HG03442 (cell line): Measurements from ENCODE around the gene BAZ2B.

Experiments
- ATAC-seq: cut with Tn5 transposase; IDR thresholded peaks from one replicate; pipeline ENCODE4 v1.9.1; 2021; ENCODE audit warnings: mild to moderate bottlenecking, moderate library complexity; ENCODE audit not compliant: unreplicated experiment

BAZ2B gene

DNA sequence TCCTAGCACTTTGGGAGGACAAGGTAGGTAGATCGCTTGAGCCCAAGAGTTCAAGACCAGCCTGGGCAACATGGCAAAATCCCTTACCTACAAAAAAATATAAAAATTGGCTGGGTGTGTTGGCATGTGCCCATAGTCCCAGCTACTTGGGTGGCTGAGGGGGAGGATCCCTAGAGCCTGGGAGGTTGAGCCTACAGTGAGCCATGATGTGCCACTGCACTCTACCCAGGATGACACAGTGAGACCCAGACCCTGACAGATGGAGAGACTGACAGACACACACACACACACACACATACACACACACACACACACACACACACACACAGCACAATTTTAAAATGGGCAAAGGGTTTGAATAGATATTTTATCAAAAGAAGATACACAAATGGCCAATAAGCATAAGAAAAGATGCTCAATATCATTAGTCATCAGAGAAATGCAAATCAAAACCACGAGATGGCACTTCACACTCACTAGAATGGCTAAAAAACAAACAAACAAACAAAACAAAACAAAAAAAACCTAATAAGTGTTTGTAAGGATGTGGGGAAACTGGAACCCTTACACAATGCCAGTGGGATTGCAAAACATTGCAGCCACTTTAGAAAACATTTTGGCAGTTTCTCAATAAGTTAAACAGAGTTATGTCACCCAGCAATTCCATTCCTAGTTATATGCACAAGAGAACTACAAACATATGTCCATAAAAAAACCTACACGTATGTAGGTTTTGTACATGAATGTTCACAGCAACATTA lies 42.3 kb downstream of the BAZ2B start:
- ATAC-seq: no peak

DNA sequence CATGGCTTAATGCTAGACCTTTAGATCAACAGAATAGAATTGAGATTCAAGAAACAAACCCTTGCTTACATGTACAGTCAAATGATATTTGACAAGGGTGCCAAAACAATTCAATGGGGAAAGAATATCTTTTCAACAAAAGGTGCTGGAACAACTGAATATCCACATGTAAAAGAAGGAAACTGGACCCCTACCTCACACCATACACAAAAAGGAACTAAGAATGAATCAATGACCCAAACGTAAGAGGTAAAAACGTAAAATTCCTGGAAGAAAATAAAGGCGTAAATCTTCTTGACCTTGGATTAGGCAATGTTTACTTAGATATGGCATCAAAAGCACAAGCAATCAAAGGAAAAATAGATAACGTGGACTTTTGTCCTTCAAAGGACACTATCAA lies 43.1 kb downstream of the BAZ2B start:
- no peak for ATAC-seq

DNA sequence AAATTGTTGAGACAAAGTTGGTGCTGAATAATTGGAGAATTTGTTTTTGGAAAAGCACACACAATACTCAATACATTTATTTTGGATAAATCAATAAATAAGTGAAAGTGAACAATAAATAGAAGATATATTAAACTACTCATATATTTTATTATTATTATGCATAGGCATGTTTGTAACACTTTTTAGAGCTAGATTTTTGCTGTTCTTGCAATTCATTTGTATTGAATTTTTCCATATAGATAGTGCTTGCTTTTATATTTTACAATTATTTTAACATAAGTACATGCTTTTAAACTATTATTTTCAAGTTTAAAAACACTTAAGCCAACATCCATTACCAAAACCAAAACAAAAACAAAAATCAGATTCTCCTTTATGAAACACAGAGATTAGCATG lies 43.9 kb downstream of the BAZ2B start:
- no peak for ATAC-seq

DNA sequence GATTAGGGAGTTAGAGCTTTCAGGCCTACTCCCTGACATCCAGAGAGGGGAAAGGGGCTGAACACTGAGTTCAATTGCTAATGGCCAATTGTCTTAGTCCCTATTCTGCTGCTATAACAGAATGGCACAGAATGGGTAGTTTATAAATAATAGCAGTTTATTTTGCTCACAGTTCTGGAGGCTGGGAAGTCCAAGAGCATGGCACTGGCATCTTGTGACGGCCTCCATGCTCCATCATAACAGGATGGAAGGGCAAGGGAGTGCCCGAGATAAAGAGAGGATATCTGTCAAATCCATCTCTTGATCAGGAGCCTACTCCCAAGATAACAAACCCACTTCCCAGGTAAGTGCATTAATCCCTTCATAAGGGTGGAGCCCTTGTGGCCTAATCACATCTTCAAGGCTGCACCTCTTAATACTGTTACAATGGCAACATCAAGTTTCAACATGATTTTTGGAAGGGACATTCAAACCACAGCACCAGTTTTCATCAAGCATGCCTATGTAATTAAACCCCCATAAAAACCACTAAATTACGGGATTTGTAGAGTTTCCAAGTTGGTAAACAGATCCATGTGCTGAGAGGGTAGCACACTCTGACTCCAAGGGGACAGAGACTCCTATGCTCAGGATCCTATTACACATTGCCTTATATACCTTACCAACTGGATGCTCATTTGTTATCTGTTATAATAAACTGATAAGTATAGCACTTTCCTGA lies 44.6 kb downstream of the BAZ2B start:
- no peak for ATAC-seq

DNA sequence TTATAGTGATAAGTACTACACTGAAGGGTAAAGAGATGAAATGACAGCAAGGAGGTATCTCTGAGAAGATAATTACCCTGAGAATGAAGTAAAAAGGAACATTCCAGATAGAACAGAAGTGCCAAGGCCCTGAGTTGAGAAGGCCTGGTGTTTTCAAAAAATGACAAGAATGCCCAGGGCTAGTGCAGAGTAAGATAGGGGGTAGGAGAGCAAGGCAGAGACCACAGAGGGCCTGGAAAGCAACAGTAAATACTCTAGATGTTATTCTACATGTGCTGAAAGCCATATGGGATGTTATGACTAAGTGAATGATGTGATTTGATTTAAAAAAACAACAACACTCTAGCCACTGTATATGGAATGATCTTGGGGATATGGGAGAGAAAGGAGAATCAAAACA lies 52.3 kb downstream of the BAZ2B start:
- no peak for ATAC-seq

DNA sequence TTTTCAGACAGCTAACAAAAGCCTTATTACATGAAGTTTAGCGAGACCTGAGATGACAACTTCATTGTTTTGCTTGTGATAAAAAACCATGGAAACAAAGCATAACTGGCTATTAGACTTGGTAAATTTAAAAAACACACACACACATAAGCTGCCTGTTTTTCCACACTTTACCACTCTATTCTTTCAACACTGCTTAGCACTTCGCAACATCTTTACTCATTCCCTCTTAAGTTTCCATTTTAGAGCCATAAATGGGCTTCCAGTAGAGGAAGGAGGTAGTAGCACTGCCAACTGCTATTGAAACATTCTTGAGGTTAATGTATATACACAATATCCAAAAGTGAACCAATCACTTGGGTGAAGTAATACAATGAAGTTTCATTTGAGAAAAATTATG lies 54.1 kb downstream of the BAZ2B start:
- no peak for ATAC-seq

DNA sequence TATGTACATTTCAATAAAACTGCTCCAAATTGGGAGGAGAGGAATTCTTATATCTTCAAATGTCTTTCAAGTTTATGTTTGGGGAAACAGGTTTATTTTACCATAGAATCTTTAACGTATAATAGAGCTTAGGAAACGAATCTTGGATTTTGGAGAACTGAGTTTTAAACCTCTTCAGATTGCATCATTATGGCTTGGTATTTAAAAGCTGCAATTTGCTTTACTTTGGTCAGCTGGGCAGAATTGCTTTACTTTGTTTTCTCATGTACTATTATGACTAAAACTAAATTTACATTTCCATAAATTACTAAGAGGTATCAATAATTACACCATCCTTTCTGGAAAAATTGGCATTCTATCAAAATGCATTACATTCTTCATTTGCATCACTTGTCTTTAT lies 54.6 kb downstream of the BAZ2B start:
- no peak for ATAC-seq

DNA sequence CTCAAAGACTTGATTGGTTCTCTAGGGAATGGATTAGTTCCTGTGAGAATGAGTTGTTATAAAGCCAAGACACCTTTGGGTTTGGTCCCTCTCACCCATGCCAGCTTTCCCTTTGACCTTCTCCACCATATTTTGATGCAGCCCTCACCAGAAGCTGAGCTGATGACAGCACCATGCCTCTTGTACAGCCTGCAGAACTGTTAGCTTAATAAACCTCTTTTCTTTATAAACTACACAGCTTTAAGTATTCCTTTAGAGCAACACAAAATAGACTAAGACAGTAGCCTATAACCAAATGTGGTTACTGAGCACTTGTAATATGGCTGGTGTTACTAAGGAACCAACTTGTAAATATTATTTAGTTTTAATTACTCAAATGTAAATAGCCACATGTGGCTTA lies 55.1 kb downstream of the BAZ2B start:
- ATAC-seq: no peak

DNA sequence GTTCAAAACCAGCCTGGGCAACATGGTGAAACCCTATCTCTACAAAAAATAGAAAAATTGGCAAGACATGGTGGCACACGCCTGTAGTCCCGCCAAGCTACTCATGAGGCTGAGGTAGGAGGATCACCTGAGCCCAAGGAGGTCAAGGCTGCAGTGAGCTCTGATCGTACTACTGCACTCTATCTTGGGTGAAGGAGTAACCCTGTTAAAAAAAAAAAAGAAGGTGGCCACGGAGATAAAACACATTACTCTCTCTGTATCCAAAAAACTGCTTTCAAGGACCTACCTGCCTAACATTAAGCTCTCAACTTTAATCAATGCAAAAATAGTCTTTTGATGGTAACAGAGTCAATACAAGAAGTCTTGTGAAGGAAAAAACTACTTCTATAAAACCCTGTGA lies 57.3 kb downstream of the BAZ2B start:
- no peak for ATAC-seq

DNA sequence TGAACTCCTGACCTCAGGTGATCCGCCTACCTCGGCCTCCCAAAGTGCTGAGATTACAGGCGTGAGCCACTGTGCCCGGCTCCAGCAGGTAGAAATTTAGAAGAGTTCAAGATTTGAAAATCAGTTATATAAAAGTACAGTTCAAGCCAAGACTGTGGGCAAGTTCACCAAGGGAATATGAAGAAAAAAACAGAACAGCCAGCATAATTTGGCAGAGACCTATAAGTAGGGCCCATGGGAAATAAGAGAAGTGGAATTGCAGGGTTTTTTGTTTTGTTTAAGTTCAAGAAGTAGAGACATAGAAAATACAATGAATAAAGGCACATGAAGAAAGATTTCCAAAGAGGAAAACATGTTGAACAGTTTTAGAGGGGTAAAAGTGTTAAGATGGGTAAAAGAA lies 57.9 kb downstream of the BAZ2B start:
- no peak for ATAC-seq

DNA sequence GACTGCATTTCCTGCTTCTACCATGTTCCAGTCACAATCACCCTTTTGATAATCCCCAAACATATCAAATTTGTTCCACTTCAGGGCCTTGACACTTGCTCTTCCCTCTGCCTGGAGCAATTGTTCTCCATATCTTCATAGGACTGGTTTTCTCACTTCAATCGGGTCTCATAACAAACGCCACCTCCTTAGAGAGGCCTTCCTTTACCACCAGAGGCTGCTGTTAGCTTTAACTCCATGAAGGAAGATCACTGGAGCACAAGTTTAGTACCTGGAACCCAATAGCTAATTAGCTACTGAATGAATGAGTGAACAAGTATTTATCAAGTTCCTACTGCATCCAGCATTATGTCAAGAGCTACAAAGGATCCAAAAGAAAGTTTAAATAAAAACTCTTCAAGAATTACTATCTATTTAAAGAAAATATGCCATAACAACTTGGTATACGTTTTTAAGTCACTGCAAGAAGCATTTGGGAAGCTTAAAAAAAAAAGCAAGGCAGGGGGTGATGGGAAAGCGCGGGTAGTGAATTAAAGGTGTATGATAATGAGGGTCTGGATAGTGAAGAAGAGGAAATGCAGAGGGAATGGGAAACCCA lies 58.8 kb downstream of the BAZ2B start:
- no peak for ATAC-seq

DNA sequence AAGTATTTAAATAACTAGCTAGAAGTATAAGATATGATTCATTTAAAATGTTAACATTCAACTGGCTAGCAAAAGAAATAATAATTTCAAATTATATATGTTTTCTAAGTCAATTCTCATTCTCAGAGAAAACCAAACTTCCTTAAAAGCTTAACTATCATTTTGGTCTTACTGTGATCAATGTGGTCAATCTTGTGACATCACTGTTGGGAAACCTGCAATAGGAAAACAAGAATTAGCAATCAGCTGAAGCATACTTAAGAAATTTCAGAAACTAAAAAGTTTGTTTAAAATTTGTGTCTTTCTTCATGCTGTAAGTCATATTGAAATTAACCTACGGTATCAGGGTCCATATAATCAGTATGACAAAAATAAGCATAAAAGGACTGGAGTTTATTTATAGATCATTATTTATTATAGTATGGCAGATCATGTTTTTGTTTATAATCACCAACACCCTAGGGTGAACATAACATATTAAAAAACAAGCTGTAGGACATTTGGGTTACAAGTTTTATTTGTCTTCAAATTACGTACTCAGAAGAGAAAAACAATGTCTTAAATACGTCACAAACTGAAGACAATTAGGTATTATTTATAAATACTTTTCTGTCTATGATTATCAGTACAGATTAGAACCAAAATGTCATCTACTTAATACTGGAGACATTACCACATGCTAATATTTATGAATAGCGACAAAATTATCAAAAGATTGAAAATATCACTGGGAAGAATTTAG lies 60.5 kb downstream of the BAZ2B start:
- ATAC-seq: no peak

DNA sequence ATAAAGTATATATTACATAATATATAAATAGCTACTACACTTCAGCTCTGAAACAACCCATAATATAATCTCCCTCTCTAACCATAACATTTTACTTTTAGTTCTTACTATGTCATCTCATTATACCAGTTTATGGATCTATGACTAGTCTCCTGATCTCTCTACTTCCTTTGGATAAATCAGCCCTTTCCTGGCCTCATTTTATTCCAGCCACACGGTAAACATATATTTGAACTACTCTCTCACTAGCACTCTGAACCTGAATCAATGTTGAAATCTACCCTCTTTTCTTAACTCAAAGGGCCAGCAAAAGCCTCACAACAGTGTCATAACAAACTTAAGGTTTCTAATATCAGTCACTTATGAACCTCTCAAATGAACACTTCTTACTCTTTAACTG lies 62.6 kb downstream of the BAZ2B start:
- no peak for ATAC-seq

DNA sequence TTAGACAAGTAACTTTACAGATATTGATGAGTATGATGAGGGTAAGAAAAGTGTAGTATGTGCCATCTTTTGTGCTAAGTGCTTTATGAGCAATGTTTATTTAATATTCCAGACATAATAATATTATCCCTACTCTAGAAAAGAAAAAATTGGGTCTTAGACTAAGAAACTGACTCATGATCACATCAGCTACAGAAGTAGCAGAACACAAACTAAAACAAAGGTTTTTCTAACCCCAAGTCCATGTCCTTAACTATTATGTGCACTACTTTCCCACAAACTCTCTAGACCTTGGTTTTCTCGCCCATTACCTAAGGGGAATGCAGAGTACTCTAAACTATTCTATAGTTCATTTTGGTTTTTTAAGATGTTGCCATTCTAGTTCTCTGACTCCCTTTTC lies 64.5 kb downstream of the BAZ2B start:
- ATAC-seq: no peak

DNA sequence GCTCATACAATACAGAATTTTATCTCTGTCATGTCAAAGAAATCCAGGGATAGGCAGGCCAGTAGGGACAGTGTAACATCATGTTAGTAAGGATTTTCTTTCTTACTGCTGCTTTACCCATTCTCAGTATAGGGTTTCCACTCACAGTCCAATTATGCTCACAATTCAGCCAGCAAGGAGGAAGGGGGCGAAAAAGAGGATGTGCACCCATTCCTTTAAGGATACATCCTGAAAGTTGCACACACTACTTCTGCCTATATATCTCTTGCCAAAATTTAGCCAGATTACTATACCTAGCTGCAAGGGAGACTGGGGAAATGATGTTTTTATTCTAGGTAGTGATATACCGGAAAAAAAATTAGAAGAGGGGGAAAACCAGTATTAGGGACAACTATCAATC lies 66.1 kb downstream of the BAZ2B start:
- no peak for ATAC-seq

DNA sequence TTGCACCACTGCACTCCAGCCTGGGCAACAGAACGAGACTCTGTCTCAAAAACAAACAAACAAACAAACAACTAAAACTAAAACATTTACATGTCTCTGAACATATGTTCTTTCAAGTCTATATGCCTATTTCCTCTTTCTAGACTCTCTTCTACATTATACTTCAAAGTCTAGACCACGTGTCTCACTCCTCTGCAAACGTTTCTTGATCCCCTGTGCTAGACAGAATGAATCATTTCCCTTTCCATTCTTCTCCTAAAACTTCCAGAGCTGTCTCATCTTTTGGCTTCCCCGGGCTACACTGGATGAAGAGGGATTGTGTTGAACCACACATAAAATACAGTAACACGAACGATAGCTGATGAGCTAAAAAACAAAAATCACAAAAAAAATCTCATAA lies 67.1 kb downstream of the BAZ2B start:
- no peak for ATAC-seq

DNA sequence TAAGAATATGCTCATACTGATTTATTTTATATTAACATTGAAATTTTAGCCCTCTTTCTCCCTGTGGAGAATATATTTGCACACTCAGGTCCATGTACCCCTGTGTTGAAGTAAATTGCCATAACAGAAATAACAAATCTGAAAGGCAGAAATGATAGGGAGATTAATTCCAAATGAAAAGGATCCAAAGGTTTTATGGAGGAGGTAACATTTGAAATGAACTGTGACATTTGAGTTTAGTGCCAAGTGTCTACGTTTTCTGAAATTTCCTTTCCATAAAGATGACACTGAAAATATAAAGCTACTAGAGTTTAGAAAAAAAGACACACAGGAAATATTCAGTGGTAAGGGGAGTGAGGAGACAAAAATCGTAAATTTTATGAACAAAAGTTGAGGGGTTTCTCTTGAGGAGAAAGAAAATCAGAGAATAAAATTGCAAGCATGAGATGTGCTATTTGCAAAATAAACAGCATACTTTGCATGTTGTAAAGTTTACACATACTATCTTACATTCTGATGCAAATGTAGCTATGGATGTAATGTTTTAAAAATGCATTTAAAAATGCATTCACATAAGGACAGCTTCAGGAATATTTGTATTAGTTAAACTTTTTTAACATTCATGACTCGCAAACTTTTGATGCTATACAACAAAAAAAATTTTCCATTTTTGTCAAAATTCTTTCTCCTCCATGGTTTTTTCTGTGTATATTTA lies 69.5 kb downstream of the BAZ2B start:
- no peak for ATAC-seq

DNA sequence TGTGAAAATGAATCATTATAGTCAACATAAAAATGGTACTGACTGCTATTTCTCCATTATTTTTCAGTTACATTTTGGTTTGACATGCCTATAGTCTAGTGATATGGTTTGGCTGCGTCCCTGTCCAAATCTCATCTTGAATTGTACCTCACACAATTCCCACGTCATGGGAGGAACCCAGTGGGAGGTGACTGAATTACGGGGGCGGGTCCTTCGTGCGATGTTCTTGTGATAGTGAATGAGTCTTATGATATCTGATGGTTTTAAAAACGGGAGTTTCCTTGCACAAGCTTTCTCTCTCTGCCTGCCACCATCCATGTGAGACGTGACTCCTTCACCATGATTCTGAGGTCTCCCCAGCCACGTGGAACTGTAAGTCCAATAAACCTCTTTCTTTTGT lies 70.3 kb downstream of the BAZ2B start:
- ATAC-seq: no peak

DNA sequence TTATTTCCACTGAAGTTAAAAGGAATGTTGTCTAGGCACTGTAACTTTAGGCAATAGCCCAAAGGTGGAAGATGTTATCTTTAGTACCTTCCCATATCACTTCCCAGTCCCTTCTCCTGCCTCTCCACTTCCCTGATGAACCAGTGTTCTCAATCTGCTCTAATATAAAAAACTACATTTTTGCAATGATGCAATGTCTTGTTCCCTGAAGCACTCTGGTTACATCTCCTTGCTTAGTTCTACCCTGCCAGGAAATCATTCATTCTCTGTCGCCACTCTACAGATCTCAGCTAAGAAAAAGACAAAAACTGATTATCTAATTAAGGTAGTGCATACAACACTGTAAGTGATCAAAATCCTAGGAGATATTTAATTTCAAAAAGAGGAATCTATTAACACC lies 71.3 kb downstream of the BAZ2B start:
- ATAC-seq: no peak

DNA sequence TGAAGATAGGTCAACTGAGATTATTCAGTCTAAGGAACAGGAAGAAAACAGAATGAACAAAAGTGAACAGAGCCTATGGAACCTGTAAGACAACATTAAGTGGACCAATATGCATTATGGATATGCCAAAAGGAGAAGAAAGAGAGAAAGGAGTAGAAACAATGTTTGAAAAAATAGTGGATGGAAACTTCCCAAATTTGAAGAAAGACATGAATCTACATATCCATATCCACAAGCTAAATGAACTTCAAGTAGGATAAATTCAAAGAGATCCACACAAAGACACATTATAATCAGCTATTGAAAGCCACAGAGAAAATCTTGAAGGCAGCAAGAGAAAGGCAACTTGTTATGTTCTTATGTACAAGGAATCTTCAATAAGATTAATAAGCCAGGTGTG lies 74.2 kb downstream of the BAZ2B start:
- ATAC-seq: no peak

DNA sequence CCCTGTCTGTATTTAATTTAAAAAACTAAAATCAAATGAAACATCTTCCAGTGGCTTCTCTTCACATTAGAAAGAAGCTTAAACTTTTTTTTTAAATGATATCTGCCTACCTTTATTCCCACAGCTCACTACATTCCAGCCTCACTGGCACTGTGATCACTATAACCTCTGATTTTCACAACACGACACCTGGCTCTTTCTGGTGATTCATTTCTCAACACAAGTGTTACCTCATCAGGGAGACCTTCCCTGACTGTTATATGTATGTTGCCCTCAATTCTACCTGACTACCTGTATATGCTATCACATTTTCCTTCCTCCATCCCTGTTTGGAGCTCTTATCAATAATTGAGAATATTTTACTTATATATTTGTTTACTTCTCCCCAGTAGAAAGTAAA lies 76.6 kb downstream of the BAZ2B start:
- ATAC-seq: no peak
